MM.1S (cell line): ENCODE measurements around the gene KCNH2.

Experiments
- DNase-seq: peaks from one replicate; pipeline ENCODE4 v3.0.0-alpha.2; 2015
- H2AFZ ChIP-seq: fragments of 300-600 bp; sonication (generic); 2 replicates; pipeline ENCODE4 v1.6.0; 2016; ENCODE audit warnings: antibody characterized with exemption, low read length
- H3F3A ChIP-seq: fragments of 300-600 bp; sonication (generic); 2 replicates; pipeline ENCODE4 v1.6.1; 2016; ENCODE audit warnings: mild to moderate bottlenecking, antibody characterized with exemption, low read length, moderate library complexity, mixed read lengths; ENCODE audit not compliant: insufficient read depth
- H3K27ac ChIP-seq: fragments of 300-600 bp; sonication (generic); 2 replicates; pipeline ENCODE4 v1.5.1; 2016; ENCODE audit warnings: mild to moderate bottlenecking, low read length
- H3K27me3 ChIP-seq: fragments of 300-600 bp; sonication (generic); replicated peaks from 2 replicates; pipeline ENCODE4 v1.6.0; 2016; ENCODE audit warnings: low read length; ENCODE audit not compliant: insufficient read depth
- H3K36me3 ChIP-seq: fragments of 300-600 bp; sonication (generic); replicated peaks from 2 replicates; pipeline ENCODE4 v1.6.1; 2016; ENCODE audit warnings: mild to moderate bottlenecking, low read length, mixed read lengths; ENCODE audit not compliant: insufficient read depth
- H3K4me1 ChIP-seq: fragments of 300-600 bp; sonication (generic); 2 replicates; pipeline ENCODE4 v1.6.1; 2016; ENCODE audit warnings: low read length, mixed read lengths
- H3K4me2 ChIP-seq: fragments of 300-600 bp; sonication (generic); 2 replicates; pipeline ENCODE4 v1.6.0; 2016; ENCODE audit warnings: low read depth, low read length
- H3K4me3 ChIP-seq: fragments of 300-600 bp; sonication (generic); 2 replicates; pipeline ENCODE4 v1.5.1; 2016; ENCODE audit warnings: low read length, mixed read lengths
- H3K79me2 ChIP-seq: fragments of 300-600 bp; sonication (generic); 2 replicates; pipeline ENCODE4 v1.6.1; 2016; ENCODE audit warnings: mixed run types, low read length, mixed read lengths
- H3K9ac ChIP-seq: fragments of 300-600 bp; sonication (generic); 2 replicates; pipeline ENCODE4 v1.6.1; 2016; ENCODE audit warnings: low read length, mixed read lengths
- H3K9me2 ChIP-seq: fragments of 300-600 bp; sonication (generic); replicated peaks from 2 replicates; pipeline ENCODE4 v1.6.1; 2016; ENCODE audit warnings: mild to moderate bottlenecking, low read length, mixed read lengths; ENCODE audit not compliant: insufficient read depth
- H3K9me3 ChIP-seq: fragments of 300-600 bp; sonication (generic); replicated peaks from 2 replicates; pipeline ENCODE4 v1.6.1; 2016; ENCODE audit warnings: mild to moderate bottlenecking, low read length, mixed read lengths; ENCODE audit not compliant: insufficient read depth
- H4K20me1 ChIP-seq: fragments of 300-600 bp; sonication (generic); 2 replicates; pipeline ENCODE4 v1.6.1; 2016; ENCODE audit warnings: mild to moderate bottlenecking, low read length, moderate library complexity, mixed read lengths; ENCODE audit not compliant: insufficient read depth
- CTCF ChIP-seq: fragments of 300-600 bp; sonication (generic); IDR thresholded peaks from 2 replicates; pipeline ENCODE4 v1.5.1; 2016; ENCODE audit warnings: antibody characterized with exemption, low read length, mixed read lengths
- EZH2 ChIP-seq: fragments of 300-600 bp; sonication (generic); optimal IDR thresholded peaks from 2 replicates; pipeline ENCODE3; 2017; ENCODE audit warnings: low read depth, mild to moderate bottlenecking, antibody characterized with exemption, low read length, mixed read lengths
- EZH2phosphoT487 ChIP-seq: fragments of 300-600 bp; sonication (generic); IDR thresholded peaks from 2 replicates; pipeline ENCODE4 v1.6.1; 2018; ENCODE audit warnings: antibody characterized with exemption, low read length

Gene KCNH2

GRCh38 chr7:150997817-150998216 lies 19.7 kb upstream of the KCNH2 start:
- Histone ChIP-seq H3K9ac (no peak overlapping the region), H3K4me1 (no peaks in the 10 kb centered on the region), H4K20me1 (no peaks in the 10 kb centered on the region), H2AFZ (no peak overlapping the region), H3K27me3 (peaks cover 15% of the 10 kb centered on the region), H3K9me3 (no peaks in the 10 kb centered on the region), H3K27ac (no peak overlapping the region), H3K79me2 (no peaks in the 10 kb centered on the region), H3F3A (no peaks in the 10 kb centered on the region), H3K4me3 (no peak overlapping the region), H3K36me3 (no peaks in the 10 kb centered on the region), H3K4me2 (no peak overlapping the region), H3K9me2 (no peaks in the 10 kb centered on the region)
- TF ChIP-seq EZH2phosphoT487 (no peak), EZH2 (no peak), CTCF (no peak)
- DNase-seq, result no peak

- Histone ChIP-seq H3F3A (no peaks in the 10 kb centered on the region), H3K27me3 (peaks cover 15% of the 10 kb centered on the region), H3K9me2 (no peaks in the 10 kb centered on the region), H3K9me3 (no peaks in the 10 kb centered on the region), H3K4me3 (no peak overlapping the region), H3K79me2 (no peaks in the 10 kb centered on the region), H3K36me3 (no peaks in the 10 kb centered on the region), H4K20me1 (no peaks in the 10 kb centered on the region), H3K4me1 (no peaks in the 10 kb centered on the region), H3K9ac (no peak overlapping the region), H3K4me2 (no peak overlapping the region), H3K27ac (no peak overlapping the region), H2AFZ (no peak overlapping the region)
- TF ChIP-seq CTCF (no peak), EZH2 (no peak)
- DNase-seq, result no peak
Observed at GRCh38 chr7:150997075-150997511, 19.0 kb upstream of the KCNH2 start.

DNA sequence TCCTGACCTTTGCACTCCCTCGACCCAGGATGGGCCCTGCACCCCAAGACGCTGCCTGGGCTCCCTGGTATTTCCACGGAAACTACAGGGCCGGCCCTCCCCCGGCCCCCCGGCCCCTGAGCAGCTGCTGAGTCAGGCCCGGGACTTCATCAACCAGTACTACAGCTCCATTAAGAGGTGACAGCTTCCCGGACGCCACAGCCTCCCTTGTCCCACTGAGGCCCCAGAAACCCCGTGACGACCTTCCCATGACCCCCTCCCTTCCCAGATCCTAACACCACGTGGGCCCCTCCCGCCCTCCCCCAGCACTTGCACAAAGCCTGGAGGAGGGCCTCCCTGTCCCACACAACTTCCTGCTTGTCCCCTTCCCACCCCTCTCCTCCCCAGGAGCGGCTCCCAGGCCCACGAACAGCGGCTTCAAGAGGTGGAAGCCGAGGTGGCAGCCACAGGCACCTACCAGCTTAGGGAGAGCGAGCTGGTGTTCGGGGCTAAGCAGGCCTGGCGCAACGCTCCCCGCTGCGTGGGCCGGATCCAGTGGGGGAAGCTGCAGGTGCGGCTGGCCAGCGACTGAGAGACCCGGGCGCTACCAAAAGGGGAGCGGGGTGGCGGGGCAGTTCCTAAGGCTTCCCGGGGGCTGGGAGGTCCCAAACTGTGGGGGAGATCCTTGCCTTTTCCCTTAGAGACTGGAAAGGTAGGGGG lies 18.4 kb upstream of the KCNH2 start:
- H3K4me2 ChIP-seq, result no peak overlapping the region
- no peaks in the 10 kb centered on the region for H3F3A ChIP-seq
- H3K79me2 ChIP-seq, result no peaks in the 10 kb centered on the region
- DNase-seq, result no peak
- no peaks in the 10 kb centered on the region for H3K9me3 ChIP-seq
- no peak overlapping the region for H3K9ac ChIP-seq
- no peaks in the 10 kb centered on the region for H3K36me3 ChIP-seq
- no peak for TF ChIP-seq CTCF
- TF ChIP-seq EZH2, result no peak
- TF ChIP-seq EZH2phosphoT487, result no peak
- no peaks in the 10 kb centered on the region for H3K9me2 ChIP-seq
- H3K27me3 ChIP-seq, result peaks cover 15% of the 10 kb centered on the region
- H2AFZ ChIP-seq, result no peak overlapping the region
- no peak overlapping the region for H3K4me3 ChIP-seq
- H4K20me1 ChIP-seq, result no peaks in the 10 kb centered on the region
- H3K27ac ChIP-seq, result no peak overlapping the region
- H3K4me1 ChIP-seq, result no peaks in the 10 kb centered on the region
